IPS-NIHi11 (cell line): ENCODE measurements around the gene LAMB1.

Source experiments
- DNase-seq: peaks from one replicate; pipeline ENCODE4 v3.0.0; 2012; ENCODE audit warnings: mixed read lengths, low spot score

Gene LAMB1

DNA sequence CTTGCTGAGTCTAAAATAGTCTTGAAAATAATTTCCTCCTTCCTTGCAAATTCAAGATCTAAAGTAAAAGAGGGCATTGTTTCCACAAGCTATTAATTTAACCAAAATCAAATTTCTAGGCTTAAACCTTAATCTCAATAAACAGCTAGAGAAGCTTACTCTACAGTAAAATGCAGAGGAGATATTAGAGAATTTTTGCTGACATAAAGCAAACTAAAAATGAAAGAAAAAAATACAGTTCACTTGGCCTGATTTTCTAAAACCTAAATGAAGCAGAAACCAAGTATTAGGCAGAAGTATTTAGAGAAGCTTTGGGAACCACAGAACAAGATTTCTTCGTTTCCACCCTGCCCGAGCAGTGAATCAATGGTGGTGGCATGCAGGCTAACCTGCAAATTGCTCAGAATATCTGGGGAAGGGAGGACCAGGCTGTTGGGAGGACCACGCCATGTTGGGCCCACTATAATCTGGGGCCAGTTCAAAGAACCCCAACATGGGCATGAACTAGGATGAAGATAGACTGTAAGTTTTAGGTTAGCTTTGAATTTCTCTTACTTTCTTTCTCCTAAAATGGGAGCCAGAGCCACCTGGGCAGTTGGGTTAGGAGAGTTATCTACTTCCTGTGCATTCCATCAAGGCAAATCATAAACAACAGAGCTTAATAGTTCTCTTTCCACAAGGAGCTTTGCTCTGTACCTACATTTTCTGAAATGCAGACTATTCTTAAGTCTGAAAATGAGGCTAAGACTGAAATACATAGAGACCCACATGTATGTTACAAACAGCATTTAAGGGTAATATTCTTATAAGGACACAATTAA lies 4.1 kb downstream of the LAMB1 start:
- DNase-seq = no peak

DNA sequence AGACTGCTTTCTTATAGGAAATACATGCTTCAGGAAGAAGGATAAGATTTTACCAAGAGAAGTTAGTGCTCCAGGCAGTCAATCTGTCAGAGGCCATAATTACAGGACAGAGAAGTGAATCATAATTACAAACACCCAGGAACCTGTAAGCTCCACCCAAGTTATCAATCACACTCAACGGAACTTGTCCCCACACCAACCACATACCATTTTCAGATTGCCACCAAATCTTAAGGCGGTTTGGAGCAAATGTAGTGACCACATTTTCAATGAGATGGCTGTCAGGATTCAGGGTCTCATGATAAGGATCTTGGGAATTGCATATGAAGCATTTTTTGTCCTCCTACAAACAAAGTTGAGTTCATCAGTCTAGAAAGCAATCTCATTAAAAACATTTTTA lies 4.8 kb downstream of the LAMB1 start:
- DNase-seq = no peak

DNA sequence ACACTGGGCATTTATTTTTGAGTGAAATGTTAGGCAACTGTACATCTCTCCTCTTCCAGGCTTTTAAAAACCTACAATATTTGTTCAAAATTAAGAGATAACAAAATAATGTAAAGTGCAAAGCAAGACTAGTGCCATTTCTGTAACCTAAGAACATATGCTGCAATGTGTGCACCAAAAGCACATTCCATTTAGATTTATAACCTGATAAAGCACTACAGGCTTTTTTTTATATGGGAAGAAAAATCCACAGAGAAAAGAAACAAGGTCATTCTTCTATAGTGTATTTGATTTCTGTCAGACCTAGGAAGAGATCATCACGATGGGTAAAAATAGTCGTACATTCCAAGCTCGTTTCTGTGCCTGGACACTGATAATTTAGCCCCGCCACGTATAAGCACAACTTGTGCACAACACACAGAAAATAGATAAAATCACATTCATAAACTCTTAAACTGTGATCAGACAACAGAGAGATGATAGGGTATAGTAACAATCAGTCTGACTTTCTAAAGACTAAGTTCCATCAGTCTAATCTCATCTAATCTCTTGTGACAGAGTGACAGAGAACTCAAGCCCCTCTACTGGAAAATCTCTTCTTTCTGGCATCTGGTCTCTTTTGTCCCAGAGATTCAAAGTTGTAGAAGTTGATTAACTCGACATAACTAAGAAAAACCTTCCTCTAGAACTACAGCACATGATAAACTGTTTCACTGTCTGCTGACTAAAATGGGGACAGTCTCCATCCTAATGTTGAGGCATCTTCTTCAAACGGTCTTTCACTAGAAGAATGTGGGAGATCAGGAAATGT lies 6.7 kb downstream of the LAMB1 start:
- DNase-seq = no peak

DNA sequence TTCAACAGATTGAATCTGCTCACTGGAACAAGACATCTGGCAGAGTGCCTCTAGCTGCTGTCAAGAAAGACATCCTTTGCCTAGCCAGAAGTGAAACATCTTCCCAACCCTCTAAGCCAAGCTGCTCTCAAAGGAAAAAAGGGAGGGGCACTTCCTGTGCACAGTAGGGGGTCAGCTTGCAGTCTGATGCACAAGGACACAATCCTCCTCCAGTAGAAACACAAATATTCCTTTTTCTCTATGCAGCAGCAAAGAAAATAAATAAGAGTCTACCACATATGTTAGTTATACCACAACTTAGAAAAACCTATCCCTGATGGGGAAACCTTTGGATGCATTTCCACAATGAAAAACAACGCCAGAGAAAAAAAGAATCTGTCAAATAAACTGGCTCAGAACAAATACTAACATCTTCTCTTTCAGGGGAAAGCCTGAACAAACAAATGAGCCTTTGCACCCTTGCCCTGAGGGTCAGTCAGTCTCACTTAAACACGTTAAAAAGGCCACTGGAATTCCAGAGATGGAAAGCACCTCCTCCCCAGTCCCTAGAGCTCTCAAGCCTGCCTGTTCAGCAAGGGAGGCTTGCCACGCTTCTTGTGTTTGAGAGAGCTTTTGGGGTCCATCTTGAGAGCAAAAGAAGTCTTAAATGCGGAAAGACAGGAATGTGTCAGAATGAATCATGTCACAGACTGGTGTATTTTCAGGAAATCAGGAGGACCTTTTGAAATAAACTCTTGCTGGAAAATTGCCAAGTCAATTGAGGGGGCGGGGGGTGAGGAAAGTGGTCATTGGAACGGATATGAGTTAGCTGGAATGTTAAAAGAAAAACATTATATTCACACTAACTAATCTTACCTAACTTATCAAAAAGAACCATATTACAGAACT lies 7.5 kb downstream of the LAMB1 start:
- DNase-seq = peak; percentile 72

DNA sequence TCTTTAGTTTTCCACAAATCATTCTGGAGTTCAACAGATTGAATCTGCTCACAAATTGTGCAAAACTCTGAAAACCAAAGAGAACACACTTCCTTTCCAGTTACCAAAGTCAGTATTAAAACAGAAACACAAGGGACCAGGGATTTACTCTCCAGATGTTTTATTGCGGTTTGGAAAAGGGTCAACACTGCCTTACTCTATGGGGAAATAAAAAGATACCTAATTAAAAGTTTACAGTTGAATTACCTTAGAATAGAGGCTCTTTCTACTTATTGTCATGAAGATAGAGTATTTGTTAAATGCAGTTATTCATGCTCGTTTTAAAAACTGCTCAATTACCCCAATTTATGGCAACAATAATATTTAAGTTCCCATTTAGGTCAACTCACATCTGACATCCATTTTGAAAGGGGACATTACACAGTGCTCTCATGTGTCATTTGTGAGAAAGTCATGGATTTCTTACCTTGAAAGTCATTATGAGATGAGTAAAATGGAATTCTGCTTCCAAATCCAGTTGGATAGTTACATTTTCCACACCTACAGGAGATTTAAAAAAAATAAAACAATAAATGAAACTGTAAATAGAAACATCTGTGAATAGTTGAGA lies 8.4 kb downstream of the LAMB1 start:
- DNase-seq = no peak

DNA sequence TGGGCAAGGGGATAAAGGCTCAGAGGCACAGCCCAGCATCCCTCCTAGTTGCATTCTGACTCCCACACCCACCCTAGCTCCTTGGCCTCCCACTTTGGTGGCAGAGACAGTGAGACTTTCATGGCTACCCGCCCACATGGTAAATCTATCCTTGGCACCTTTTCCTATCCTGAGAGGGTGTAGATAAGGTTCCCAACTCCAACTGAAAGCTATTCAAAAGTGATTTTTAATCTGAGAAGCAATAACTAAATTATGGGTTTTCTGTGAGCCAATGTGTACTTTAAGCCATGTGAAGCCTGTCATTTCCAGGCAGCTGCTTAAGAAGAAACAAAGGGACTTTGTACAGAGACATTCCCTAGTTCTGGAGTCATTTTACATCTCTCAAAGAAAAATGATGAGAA lies 9.1 kb downstream of the LAMB1 start:
- no peak for DNase-seq

DNA sequence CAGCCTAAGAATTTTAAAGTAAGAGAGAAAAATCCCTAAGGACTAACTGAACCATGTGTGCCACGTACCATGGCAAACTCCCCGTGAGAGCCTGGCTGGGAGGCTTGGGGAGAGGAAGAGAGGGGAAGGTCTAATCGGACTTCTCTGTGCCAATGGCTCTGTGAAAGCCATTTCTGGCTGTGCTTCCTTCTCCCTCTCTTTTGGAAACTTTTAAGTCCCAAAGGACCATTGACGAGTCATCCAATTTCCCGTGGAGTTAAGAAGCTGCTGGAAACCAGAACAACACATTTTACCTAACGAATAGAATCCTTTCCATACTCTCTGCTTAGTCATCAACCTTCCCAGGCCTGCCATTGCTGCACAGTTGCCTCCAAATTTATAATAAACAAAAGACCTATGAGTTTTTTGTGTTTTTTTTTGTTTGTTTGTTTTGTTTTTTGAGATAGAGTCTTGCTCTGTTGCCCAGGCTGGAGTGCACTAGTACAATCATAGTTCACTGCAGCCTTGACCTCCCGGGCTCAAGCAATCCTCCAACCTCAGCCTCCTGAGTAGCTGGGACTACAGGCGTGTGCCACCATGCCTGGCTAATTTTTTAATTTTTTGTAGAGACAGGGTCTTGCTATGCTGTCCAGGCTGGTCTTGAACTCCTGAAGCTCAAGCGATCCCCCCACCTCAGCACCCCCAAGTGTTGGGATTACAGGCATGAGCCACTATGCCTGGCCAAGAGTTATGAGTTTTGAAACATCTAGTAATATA lies 13.2 kb downstream of the LAMB1 start:
- no peak for DNase-seq

DNA sequence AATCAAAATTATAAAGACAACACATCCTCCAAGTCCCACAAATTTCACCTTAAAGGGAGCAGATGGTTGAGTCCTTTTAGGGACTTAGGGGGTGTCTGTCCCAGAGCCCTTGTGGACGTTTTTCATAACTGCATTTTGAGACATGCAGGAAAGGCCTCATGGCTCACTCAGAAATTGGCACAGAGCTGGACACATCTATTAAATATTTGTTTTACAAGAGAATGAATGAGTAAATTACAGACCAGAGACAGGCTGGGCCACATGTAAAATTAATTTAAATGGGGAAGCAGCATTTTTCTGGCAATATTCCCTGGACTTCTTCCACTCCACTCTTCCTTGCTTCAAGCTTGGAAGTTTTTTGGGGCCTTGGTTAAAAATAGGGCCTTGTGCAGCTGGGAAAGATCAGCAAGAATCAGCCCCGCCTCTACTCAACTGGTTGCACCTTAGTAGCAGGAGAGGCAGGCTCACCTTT lies 20.0 kb downstream of the LAMB1 start:
- no peak for DNase-seq

DNA sequence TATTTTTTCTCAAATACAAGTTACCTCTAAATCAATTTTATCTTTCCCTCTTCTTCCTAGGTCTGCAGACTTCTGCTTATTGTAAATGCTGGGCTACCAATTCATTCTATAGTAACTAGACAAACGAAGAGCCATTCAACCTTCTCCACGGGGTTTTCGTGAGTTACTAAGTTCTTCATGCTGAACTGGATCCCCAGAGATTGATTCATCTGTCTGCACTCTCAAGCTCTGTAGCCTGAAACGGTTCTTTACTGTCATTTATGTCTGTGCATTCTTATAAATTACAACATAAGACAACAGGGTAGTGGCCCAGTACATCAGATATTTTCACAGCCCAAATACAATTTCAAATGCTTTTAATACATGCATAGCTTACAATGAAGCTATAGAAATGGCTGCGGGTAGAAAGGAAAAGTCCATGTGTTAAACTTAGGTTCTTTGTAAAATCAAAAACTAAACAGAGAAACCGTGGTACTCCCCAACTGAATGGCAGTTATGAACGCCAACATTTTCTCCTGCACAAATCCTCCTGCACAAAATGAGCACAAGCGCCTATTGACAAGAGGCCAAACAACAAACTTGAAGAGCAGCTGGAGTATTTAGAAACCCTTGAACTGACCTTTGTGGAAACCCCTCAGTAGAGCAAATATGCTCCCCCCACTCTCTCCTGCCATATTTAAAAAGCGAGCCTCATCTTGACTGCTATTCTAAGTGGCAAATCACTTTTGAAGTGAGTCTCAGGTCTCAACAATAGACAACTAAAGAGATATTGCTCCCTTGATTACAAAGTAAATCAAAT lies 20.7 kb downstream of the LAMB1 start:
- no peak for DNase-seq

DNA sequence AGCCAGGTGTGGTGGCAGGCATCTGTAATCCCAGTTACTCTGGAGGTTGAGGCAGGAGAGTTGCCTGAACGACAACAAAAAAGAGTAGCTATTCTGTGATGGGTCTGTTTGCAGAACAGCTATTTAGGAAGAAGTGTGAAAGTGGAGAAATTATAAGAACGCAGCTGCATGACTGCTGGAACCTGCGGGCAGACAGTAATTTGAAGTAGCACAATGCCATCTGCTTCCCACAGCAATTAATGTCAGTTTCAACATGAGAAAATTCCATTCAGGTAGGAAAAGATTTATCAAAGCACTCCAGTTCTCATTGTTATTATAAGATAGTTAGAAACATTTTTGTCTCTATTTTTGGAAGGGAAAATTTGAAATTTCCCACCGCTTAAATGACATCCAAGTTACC lies 21.5 kb downstream of the LAMB1 start:
- DNase-seq = no peak

DNA sequence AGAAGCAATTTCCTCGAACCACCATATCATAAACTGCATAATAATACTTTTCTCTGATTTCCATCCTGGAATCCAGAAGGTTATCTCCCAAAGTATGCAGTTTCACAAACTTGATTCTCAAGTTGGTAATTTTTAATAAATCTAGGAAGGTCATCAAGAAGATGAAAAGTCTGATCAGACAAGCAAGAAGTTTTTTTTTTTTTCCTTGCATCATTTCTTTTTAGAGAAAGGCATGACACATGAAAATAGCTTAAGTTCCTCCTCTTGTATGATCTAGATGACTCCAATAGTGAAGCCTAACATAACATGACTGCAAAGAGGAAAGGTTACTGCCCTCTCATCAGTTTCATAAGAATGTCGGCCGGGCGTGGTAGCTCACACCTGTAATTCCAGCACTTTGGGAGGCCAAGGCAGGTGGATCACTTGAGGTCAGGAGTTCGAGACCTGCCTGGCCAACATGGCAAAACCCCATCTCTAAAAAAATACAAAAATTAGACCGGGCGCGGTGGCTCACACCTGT lies 22.2 kb downstream of the LAMB1 start:
- DNase-seq = no peak

DNA sequence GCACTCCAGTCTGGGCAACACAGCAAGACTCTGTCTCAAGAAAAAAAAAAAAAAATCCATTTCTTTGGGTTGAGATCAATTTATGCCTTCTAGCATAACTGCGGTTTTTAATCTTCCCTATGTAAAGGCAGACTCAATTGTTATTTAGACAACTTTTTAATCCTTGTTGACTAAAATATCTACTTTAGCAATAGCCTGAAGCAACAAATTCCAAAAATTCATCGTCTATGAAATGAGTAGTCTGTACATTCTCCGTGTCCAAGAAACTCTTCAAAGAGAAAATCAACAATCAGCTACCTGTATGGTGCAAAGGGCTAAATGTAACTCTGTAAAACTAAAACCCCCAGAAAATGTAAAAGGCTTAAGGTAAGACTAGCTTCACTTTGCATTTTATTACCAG lies 22.8 kb downstream of the LAMB1 start:
- no peak for DNase-seq

DNA sequence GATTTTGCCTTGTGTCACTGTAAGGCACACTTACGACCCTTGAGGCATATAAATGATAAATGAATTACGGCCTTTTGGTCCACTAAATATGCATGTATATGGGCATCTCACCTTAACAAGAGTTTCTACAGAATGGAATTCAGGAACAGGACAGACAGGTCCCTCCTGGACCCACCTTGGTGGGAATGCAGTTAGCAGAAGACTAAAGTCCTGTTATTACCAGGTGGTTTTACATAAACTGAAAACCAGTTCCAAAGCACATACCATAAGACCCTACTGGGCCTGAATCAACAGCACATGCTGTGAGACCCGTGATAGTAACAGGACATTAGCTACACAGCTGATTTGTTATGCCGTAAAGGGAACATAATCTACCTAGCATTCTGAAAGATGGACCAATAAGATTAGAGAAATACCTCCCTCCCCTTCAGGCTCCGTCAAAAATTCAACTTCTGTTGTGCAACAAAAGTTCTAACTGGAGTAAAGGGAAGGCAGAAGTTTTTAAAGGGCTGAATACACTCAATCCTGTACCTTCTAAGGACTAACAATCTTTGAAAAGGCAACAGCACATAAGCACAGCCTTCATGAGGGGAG lies 24.0 kb downstream of the LAMB1 start:
- no peak for DNase-seq

DNA sequence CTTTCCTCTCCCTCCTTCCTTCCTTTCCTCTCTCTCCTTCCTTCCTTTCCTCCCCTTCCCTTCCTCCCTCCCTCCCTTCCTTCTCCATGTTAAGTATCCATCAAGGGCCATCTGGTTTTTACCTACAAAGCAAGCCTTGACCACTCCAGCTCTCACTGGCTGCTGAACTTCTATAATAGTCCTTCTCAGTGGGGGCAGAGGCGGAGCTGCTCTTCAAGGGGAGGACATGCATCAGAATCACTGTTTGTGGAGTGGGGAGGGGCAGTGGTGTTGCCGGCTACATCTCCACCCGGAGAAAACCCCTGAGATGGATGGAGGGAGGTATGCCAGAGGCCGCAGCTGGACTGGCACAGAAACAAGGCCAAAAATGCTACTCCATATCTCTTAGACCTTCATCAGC lies 25.9 kb downstream of the LAMB1 start:
- DNase-seq = no peak

DNA sequence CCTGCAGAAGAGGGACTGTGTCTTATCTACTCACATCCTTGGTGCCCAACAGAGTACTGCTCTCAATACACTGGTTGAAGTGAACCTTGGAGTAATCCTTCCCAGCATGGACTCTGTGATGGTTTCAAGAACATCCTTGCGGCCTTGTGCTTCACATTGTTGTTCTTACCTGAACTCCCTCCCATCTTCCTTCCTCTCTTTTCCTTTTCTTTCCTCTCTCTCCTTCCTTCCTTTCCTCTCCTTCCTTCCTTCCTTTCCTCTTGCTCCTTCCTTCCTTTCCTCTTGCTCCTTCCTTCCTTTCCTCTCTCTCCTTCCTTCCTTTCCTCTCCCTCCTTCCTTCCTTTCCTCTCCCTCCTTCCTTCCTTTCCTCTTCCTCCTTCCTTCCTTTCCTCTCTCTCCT lies 26.3 kb downstream of the LAMB1 start:
- DNase-seq = no peak

DNA sequence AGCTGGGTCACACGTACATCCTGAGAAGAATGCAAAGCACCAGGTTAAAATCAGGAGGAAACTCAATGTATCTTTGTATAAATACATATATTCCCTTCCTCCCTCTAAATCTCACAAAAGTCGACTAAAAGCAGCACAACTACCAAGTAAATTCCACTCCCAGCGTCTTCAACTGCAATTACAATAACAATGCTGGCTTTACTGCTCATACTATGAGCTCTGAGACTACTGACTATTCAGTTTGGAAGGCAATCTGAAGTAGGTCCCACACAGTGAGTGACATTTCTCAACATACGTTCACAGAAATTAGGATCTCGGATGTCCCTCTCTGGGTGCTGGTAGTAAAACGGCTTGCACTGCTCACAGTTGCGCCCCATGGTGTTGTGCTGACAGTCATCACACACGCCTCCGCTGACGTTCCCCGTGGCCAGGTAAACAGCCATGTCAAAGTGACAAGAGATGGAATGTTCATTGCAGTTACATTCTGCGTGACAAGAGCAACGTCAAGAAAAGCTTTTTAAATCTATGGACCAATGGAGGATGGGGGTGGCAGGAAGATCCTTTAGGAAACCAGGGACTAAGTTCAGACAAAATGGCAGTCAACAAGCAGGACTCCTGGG lies 27.5 kb downstream of the LAMB1 start:
- DNase-seq = no peak

DNA sequence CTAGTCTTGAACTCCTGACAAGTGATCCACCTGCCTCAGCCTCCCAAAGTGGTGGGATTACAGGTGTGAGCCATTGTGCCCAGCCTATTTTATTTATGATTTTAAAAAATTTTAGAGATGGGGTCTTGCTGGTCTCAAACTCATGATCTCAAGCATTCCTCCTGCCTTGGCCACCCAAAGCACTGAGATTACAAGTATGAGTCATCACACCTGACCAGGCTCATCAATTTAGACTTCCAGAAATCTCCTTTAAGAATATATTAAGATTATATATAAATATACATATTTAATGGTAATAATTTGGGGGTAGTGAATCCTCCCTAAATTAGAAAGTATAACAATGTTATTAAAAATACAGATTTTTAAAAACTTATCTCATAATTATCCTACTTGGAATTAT lies 29.1 kb downstream of the LAMB1 start:
- DNase-seq = no peak

DNA sequence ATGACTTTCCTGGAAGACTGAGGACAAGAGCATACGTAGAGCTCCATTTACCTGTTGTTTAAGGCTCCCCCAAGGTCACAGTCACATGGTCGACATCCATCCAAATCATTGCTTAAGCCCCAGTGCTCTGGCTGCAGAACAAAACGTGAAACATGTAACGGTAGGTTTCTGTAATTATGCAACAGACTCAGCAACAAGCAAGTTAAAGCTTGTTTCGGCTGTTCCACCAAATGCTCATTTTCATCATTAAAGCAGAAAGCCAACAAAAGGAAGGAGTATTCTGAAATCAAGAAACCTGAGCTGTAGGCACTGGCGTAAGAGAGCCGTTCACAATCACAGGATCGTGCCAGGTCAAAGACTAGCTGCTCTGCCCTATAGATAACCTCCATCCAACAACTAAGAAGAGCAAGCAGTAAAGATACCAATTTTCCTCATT lies 30.0 kb downstream of the LAMB1 start:
- DNase-seq = no peak

DNA sequence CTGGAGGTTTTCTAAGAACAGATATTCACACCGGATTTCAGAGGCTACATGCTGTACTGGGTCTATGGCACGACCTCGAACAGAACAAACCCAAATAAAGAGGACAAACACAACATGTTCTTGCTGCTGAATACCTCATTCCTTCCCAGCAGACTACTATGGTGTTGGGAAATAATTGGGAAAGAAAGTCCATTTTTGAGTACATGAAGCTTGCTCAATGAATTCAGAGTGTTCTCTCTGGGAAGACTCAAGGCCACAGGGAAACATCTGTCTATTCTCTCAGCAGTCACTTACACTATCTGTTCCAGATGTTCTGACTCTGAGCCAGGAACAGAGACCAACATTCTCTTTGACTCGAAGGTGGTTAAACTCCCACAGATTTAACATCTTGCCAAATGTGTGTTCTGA lies 30.9 kb downstream of the LAMB1 start:
- no peak for DNase-seq
